Measurements from ENCODE around the gene VEGFA.
A peak's percentile ranks its signal among the peaks of the same experiment; 100 is the strongest.

The VEGFA gene

GRCh38 chr6:43773980-43774775 is 4.2 kb downstream of the VEGFA start:
- DNase-seq: no peak

GRCh38 chr6:43774776-43775534 is 4.9 kb downstream of the VEGFA start:
- peak; percentile 51 to 54 for DNase-seq

- DNase-seq: no peak
Observed at GRCh38 chr6:43775535-43775885, 5.5 kb downstream of the VEGFA start.

- no peak for DNase-seq
Observed at GRCh38 chr6:43776115-43776798, 6.2 kb downstream of the VEGFA start.

- DNase-seq: no peak
Observed at GRCh38 chr6:43776799-43777776, 7.1 kb downstream of the VEGFA start.

DNA sequence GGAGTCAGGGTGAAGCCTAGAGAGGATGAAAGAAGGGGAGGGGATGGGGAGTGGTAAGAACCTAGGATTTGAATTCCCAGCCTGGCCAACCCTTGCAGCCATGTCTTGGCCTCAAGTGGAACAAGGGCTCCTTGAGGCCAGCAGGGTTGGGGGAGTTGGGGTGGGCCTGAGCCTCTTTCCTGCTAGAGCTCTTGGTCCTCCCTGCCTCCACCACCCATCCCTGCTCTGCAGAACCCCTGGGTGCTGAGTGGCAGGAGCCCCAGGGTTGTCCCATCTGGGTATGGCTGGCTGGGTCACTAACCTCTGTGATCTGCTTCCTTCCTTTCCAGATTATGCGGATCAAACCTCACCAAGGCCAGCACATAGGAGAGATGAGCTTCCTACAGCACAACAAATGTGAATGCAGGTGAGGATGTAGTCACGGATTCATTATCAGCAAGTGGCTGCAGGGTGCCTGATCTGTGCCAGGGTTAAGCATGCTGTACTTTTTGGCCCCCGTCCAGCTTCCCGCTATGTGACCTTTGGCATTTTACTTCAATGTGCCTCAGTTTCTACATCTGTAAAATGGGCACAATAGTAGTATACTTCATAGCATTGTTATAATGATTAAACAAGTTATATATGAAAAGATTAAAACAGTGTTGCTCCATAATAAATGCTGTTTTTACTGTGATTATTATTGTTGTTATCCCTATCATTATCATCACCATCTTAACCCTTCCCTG is 8.3 kb downstream of the VEGFA start:
- no peak for DNase-seq

GRCh38 chr6:43778976-43779851 is 9.2 kb downstream of the VEGFA start:
- no peak for DNase-seq

DNA sequence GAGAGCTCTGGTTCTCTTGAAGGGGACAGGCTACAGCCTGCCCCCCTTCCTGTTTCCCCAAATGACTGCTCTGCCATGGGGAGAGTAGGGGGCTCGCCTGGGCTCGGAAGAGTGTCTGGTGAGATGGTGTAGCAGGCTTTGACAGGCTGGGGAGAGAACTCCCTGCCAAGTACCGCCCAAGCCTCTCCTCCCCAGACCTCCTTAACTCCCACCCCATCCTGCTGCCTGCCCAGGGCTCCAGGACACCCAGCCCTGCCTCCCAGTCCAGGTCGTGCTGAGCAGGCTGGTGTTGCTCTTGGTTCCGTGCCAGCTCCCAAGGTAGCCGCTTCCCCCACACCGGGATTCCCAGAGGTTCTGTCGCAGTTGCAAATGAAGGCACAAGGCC is 9.8 kb downstream of the VEGFA start:
- no peak for DNase-seq

DNA sequence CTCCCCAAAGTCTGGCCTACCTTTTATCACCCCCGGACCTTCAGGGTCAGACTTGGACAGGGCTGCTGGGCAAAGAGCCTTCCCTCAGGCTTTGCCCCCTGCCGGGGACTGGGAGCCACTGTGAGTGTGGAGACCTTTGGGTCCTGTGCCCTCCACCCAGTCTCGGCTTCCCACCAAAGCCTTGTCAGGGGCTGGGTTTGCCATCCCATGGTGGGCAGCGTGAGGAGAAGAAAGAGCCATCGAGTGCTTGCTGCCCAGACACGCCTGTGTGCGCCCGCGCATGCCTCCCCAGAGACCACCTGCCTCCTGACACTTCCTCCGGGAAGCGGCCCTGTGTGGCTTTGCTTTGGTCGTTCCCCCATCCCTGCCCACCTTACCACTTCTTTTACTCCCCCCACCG is 10.3 kb downstream of the VEGFA start:
- DNase-seq: no peak

DNA sequence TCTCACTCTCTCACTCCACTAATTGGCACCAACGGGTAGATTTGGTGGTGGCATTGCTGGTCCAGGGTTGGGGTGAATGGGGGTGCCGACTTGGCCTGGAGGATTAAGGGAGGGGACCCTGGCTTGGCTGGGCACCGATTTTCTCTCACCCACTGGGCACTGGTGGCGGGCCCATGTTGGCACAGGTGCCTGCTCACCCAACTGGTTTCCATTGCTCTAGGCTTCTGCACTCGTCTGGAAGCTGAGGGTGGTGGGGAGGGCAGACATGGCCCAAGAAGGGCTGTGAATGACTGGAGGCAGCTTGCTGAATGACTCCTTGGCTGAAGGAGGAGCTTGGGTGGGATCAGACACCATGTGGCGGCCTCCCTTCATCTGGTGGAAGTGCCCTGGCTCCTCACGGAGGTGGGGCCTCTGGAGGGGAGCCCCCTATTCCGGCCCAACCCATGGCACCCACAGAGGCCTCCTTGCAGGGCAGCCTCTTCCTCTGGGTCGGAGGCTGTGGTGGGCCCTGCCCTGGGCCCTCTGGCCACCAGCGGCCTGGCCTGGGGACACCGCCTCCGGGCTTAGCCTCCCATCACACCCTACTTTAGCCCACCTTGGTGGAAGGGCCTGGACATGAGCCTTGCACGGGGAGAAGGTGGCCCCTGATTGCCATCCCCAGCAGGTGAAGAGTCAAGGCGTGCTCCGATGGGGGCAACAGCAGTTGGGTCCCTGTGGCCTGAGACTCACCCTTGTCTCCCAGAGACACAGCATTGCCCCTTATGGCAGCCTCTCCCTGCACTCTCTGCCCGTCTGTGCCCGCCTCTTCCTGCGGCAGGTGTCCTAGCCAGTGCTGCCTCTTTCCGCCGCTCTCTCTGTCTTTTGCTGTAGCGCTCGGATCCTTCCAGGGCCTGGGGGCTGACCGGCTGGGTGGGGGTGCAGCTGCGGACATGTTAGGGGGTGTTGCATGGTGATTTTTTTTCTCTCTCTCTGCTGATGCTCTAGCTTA is 11.2 kb downstream of the VEGFA start:
- DNase-seq: no peak

GRCh38 chr6:43781941-43782704 is 12.1 kb downstream of the VEGFA start:
- DNase-seq: no peak

DNA sequence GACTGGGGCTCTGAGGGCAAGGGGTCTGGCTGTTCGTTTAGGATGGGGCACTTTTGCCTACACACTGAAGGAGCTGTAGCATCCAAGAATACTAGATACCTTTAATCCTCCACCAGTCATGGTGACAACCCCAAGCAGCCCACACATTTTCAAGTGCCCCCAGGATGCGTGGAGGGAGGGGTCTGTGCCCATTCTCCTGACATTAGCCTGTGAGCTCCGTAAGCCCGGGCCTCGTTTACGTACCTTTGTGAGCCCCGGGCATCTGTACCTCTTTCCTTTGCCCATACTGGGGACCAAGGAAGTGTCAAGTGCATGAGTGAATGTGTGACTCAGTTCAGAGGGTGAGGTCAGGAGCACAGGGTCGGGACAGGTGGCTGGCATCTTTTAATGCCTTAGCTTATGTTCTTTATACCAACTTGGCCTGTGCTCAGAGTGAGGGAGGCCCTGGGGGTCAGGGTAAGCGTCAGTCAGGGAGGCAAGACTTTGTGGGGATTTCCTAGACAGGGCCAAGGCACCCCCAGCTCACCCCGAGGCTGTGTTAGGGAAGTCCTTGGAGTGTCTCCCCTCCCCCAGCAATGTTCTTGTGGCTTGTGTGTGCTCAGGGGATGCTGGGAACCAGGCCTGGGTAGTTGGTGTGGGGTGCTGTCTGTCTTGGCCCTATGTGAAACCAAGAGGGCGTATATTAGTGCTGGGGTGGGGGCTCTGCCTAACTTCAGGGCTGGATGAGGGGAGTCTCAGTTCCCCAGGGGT is 12.9 kb downstream of the VEGFA start:
- no peak for DNase-seq

GRCh38 chr6:43784049-43784855 is 14.2 kb downstream of the VEGFA start:
- no peak for DNase-seq

- DNase-seq: no peak
Observed at GRCh38 chr6:43785220-43785752, 15.3 kb downstream of the VEGFA start.

GRCh38 chr6:43785904-43786303 is 15.9 kb downstream of the VEGFA start:
- DNase-seq: no peak

DNA sequence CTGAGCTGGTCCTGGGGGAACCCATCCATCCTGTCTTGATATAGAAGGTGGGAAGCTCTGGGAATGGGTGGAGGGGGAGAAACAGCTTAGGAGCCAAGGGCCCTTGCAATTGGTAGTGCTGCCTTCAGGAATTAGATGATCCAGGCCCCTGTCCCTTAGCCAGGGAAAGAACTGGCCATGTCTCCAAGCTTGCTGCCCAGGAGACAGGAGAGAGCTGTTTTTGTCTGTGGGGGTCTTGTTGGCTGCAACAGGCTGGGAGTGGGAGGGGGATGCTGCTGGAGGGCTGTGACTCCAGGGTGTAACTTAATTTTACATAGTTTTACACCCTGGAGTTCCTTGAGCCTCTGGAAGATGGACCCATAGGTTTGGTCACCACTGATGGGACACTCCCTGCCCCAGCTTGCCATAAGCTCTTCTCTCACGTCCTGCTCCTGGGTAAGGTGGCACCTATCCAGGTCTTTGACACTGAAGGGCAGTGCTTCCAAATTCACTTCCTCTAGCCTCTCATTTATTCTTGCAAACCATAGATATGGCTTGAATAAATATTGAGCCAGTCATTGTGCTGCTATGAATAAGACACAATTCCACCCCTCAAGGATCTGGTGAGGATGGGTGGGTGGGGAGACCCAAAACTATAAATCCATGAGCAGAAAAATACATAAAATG is 16.8 kb downstream of the VEGFA start:
- no peak for DNase-seq
